HG02763 (cell line): ENCODE measurements around the gene TSTD1.
"Not testable (repeated sequence)": the region's sequence is repeated elsewhere in the genome, so short reads cannot be mapped to it uniquely, and the experiment has no call there.

Source experiments
- ATAC-seq: cut with Tn5 transposase; IDR thresholded peaks from one replicate; pipeline ENCODE4 v1.9.1; 2021; ENCODE audit warnings: mild to moderate bottlenecking, moderate library complexity; ENCODE audit not compliant: unreplicated experiment

TSTD1 gene

DNA sequence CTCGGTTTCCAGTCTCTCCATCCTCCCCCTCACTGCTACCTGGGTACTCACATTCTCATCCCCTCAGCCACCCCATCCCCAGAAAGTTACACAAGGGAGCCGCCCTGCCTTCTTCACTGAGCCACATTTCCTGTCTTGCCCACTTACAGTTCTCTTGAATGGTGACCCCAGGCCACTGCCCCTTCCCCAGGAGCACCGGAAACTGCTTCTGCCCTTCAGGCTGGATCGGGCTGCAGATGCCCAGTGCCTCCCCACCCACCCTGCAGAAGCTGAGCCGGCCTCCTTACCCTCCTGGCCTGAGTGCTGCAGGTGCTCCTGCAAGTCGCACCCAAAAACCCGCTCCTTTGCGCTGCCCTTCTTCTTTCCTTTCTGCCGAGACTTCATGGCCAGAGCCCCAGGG lies 30.5 kb upstream of the TSTD1 start:
- ATAC-seq, result no peak

DNA sequence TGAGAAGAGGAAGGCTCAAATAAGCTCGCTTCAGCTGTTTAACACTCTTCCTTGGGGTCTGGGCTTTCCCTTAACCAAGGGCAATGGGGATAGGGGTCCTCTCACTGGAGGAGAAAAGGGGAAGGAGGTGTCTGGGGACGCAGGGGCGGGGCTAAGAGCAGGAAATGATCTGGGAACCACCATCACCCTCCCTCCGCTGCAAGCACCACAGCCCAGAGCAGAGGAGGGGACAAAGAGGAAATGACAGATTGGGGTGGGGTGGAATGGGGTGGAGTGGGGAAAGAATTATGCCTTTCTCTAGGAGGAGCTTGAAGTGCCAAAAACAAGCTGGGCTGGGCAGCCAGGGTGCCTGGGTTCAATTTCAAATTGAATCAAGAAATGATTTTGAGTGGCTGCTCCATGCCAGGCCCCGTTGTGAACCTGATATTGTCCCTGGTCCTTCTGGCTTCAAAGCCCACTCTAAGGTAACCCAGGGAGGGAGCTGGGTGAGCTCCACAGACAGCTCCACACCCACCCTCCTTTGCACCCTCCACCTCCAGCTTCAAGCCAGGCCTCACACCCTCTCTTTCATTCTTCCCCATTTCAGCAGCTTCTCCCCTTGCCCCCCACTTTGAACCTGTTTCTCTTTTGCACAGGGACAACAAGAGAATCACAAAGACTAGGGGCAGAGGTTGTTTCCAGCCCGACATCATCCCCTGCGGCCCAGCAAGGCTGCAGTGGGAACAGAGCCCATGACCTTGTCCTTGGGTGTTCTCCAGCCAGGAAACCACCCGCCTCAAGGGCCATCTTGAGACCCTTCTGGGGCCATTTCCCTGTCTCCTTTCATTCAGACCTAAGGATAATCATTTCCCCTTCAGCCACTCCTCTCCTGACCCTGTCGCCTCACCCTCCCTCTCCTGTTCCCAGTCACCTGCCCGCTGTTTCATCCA lies 29.8 kb upstream of the TSTD1 start:
- ATAC-seq, result peak; percentile 49

DNA sequence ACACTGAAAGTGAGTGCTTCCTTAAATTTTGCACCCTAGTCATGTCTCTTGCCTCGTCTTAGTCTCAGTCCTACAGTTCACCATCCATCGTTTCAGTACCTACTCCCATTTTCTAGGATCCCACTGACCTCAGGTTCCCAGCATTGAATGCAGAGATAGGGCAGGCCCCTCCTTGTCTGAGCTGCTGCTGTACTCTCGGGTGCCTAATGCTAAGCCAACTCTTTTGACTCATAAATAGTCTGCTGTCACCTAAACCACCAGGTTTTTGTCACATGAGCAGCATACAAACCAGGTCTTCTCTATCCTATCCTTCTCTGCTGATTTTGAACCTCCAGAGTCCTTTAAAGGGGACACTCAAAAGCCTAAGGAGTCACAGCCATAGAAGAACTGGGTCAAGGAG lies 27.9 kb upstream of the TSTD1 start:
- ATAC-seq, result no peak

DNA sequence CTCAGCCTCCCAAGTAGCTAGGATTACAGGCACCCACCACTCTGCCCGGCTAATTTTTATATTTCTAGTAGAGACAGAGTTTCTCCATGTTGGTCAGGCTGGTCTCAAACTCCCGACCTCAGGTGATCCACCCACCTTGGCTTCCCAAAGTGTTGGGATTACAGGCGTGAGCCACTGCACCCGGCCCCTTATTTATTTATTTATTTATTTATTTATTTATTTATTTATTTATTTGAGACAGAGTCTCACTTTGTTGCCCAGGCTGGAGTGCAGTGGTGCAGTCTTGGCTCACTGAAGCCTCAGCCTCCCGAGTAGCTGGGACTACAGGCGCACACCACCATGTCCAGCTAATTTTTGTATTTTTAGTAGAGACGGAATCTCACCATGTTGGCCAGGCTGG lies 26.9 kb upstream of the TSTD1 start:
- ATAC-seq, result not testable (repeated sequence)

DNA sequence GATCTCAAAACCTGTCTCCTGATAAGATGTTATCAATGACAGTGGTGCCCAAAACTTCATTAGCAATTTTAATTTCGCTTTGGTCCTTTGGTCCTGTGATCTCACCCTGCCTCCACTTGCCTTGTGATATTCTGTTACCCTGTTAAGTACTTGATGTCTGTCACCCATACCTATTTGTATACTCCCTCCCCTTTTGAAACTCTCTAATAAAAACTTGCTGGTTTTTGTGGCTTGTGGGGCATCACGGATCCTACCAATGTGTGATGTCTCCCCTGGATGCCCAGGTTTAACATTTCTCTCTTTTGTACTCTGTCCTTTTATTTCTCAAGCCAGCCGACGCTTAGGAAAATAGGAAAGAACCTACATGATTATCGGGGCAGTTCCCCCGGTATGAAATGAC lies 25.2 kb upstream of the TSTD1 start:
- ATAC-seq, result not testable (repeated sequence)

DNA sequence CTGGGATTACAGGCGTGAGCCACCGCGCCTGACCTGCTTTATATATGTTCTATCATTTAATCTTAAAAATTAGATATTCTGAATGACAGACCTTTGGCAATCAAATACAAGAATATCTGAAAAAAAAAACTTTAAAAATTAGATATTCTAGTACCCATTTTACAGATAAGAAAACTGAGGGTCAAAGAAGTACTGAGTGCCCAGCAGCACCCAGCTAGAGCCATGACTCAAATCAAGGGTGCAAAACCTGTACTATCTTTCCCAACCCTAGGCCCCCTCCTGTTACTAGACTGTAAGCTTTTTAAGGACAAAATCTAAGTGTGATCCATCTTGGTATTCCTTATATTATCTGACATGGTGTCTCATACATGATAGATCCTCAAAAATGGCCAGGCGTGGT lies 22.7 kb upstream of the TSTD1 start:
- ATAC-seq, result no peak

DNA sequence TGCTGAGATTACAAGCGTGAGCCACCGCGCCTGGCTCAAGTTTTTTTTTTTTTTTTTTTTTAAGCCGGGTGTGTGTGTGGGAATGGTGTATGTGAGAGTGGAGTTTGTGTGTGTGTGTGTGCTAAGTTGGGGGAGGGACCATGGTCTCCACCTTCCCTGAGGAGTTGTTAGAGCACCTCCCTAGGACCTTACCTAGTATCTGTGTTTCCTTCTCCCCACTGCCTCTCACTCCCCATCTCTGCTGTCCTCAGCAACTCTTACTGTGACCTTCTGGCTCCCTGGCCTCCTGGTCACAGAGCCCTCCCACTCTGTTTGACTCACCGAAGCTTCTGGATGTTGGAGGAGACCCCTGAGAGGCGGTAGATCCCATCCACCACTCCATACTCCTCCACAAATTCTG lies 20.5 kb upstream of the TSTD1 start:
- no peak for ATAC-seq

DNA sequence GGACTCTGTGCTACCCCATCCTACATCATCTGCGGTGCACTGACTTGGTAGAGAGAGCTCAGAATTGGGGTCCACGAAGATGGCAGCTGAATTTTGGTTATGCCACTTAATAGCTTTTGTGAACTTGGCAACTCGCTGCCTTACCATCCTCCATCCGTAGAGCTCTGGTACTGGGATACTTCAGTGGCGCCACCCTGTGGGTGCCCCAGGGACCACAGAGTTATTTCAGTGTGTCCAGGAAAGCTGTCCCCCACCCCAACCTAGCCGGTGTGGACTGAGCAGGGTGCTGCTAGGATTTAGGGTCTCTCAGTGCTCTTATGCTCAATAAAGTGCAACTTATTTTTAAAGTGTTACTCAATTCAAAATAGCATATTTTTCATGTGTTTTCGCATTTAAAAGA lies 16.0 kb upstream of the TSTD1 start:
- no peak for ATAC-seq

DNA sequence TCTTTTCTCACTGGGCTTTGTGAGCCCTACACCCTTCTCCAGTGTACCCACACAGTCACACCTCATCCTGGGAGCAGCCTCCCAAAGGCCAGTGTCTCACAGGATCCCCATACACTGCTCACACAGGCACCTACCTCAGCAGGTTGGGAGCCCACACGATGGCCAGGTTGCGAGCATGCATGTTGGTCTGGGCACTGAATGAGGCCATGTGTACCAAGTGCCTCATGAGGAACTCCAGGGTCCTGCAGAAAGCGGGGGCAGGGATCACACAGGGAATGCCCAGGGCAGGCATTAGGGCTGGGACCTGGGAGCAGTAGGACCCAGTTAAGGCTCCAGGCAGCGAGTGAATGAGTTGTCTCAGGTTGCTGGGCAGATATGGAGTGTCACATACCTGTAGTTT lies 15.5 kb upstream of the TSTD1 start:
- no peak for ATAC-seq

DNA sequence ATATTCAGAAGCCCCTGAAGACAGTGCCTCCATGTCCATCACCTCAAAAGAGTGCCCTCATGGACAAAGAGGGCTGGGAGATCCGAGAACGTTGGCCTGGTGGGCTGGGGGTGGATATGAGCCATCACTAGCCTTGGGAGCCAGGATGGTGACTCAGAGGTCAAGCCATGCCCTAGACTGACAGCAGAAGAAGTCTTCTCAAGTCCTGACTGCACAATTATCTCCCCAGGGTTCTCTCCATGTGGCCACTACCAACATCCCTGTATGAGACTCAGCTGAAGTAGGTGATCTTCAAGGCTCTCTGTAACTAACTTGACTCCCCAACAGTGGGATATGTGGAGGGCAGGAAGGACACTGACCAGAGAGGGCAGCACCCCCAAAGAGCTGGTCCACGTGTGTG lies 14.1 kb upstream of the TSTD1 start:
- no peak for ATAC-seq

DNA sequence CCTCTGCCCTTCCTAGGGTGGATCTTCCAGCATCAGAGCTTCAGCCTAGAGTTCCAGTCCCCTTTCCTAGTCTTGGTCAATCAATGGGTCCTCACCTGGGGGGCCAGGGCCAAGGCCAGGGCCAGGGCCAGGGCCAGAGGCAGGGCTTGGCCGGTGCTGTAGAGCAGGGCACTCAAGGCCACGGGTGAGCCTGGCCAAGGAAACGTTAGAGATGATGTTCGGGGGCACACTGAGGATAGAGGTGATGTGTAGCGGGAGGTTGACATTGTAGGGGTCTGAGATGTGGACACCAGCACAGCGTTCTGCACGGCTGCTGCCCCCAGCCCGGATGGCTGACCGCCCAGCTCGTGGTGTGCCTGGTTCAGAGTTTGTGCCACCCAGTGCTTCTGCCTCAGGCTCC lies 12.5 kb upstream of the TSTD1 start:
- ATAC-seq, result no peak

DNA sequence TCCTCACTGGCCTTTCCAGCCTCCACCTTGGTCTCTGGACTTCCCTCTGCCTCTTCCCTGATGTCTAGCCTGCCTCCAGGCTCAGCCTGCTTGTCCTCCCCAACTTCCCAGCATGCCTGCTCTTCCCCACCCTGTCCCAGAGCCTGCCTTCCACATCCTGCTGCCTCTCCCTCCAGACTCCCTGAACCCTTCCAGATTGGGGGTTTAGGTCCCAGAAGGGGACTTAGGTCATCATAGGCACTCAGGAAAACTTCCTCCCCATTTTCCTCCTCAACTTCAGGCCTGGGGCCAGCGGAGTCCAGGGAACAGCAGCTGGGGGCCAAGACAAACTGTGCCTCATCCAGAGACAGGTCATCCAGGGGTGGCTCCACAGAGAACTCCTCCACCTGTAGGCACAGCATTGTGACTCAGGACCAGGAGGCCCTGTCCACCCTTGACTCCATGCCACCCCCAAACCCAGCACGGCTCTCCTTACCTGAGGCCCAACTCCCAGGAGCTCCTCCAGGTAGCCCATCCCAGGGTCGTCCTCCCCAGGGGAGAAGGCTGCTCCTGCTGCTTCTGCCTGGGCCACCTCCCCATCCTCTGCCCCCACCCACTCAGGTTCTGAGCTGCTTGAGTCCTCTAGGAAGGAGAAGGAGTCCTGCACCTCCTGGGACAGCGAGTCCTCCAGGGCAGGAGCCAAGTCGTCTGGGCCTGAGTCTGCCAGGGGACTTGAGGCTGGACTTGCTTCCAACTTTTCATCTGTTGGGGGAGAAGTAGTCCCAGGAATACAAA lies 10.4 kb upstream of the TSTD1 start:
- ATAC-seq, result no peak

DNA sequence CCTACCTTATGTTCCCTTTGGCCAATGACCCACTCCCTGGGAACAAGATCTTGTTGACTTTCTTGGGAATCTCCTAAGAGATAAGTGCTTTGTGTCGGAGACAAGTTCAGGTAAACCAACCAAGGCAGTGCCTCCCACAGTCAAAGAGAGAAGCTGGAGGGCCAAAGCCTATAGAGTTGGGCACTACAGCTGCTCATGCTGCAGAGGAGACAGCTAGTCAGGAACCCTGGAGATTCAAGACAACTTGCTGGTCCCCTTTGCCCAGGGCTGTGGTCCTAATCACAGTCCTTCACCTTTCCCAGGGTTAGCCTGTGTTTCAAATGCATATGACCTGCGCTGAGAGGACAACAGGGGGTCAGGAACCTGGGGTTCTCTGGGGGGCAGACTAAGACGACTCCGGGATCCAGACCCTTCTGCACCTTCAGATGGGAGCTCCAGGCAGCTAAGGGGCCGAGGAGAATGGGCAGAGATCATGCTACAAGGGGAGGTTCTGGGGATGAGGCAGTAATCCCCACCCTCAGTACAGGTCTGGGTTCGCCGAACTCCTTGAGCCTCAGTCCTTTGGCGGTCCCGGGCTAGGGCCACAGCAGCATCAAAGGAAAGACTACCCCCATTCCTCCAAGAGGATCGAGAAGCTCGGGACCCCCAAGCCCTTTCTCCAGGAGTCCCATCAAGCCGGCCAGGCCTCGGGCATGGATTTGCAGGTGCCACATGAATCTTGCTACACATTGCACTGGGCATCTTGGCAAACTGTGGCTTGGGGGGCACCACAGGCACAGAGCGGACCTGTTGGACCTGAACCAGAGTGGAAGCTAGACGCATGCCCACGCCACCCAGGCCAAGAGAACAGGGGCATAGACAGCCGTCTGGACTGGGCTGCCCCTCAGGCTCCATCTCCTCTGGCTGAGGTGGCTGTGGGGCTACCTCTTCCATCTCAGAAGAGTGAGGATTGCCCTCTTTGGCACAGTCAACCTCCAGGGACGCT lies 9.0 kb upstream of the TSTD1 start:
- ATAC-seq, result no peak

DNA sequence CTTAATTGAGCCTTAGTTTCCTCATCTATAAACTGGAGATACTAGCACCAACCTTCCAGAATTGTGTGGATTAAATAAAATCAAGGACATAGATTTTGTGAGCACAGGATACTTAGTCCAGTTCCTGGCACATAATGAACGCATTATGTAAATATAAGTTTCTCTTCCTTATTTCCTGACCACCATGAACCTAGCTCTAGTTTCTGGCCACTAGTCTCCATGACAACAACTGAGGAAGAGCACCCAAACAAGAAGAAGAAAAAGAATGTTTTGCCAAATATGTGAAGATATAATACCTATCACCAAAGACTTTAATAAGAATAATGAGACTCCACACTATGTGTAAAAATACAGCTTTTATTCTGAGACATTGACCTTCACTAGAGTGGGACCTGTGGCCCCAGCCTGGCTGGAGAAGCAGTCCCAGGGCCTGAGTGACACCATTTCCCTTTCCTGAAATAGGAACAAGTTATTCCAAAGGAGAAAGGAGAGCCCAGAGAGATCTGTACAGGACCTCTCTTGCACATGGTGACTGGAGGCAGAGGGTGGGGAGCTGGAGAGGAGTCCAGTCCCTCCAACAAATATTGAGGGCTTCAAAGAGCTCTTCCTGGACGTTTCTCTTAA lies 8.0 kb upstream of the TSTD1 start:
- ATAC-seq, result peak; percentile 37

DNA sequence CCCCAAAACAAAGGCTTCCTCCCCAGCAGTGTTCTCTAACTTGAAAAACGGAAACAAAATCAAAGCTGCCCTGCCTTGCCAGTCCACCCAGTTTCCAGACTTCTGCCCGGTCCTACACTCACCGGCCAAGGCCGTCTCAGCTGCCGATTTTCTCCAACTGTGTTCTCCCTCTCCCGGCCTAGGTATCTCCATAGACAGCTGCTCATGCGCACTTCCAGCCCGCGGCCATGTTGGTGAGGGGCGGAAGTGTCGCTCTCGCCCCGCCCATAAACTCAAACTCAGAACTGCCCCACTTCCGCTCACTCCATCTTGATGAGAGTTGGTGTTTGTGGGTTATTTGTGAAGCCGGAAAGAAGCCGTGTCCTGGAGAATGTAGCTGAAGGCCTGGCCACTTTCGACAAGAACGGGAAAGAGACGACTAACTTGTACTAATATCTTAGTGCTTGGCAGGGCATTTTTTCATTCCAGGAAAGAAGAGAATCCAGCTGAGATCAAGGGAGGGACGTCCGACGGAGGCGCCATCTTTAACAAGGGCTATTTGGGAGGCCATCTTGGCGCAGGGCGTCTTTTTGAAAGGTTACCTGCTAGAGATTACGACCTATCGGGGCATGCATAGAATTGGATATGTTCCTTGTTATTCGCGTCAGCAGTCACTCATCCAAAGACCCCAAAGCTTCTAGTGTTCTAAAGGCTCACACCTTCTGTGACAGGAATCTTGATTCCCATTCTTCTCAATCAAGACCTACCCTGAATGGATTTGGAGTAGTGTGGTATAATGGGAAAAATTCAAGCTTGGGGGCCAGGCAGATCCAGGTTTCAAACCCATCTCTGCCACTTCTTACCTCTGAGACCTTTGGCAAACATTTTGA lies 7.2 kb upstream of the TSTD1 start, which contains the start of gene USF1:
USF1 (minus strand) TSS at position 242 of the 869 bp plus-strand sequence. CDS start 2,702 bp downstream, outside the sequence.
- peak; percentile 61 for ATAC-seq

DNA sequence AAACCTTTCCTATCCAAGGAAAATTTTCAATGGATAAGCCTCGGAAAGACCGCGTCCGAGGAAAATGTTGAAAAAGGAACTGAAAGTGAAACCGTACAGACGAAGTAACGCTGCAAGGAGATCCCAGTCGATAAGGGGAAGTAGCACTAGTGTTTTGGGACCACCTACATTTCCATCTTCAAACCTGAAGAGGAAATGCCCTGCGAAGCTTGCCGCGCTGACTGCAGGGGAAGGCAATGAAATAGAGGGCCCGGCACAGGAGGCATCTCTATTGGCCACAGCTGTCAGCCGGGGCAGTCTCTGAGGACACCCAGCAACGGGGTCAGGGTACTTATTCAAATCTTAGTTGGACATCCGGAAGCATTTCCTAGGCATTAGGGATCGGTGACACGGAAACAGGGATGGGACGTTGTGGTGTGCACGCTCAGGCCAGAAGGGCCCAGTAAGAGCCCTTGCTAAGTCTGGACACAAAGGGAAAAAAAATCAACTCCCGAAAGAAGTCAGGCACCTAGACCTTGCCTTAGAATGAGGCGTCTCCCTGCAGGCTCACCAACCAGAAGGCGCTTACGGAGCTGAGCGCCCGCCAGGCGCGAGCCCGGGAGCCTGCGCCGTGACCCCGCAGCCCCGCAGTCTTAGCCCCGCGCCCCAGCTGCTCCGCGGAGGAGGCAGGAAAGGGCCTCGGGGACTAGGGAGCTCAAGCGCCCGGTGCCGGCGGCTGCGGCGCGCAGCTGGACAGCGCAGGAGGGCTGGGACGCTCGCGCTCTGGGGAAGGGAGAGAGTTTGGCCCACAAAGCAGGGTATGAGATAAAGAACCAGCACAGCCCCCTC lies 6.4 kb upstream of the TSTD1 start:
- ATAC-seq, result peak; percentile 29

DNA sequence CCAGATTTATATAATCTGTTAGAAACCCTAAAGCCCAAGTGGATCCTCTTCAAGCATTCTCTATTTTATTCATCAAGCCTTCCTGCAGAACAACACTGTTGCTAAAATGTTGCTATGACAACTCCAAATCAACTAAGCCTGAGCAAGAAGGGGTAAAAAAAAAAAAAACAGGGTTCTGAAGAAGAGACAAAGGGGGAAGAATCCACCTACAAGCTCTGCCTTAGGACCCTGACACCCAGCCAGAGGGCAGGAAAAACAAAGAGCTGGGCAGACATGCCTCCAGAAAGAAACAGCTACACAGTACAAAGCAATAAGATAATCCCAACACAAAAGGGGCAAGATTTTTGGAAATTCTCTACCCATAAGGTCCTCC lies 5.8 kb upstream of the TSTD1 start:
- no peak for ATAC-seq

DNA sequence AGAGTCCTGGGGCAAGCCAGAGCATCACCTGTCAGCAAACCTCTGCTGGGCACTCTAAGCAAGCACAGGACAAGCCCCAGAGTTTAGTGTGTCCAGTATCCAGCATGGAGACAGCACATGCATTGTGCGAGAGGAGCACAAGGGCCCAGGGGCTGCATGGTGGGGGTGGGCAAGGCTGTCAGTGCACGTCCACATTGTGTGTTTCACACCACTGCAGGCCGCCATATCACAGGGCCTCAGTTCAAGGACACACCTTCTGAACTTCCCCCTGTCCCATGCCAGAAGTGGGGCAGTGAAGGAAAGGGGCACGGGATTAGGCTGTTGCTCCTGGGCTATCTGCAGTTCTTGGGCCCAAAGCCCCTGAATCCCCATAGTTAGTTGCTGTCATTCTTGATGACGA lies 782 bp upstream of the TSTD1 start:
- no peak for ATAC-seq

DNA sequence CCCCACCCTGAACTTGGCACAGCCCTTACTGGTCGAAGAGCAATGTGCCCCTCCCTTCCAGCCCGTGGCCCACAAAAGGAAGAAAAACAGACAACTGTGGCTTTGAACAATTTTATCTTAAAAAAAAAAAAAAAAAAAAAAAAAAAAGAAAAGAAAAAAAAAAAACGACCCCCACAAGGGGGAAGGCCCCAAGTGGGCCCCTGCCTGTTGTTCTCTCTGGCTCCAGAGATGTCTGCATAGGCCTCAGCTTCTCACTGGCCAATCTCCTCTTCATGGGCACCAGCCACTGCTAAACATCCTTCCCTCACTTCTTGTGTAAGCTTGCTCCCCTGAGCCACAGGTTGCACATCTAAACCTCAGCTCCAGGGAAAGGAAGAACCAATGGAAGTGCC lies 386 bp upstream of the TSTD1 start:
- no peak for ATAC-seq
